OCI-LY3 (cell line): Measurements from ENCODE around the gene IL32.
"Not testable (repeated sequence)": the region's sequence is repeated elsewhere in the genome, so short reads cannot be mapped to it uniquely, and the experiment has no call there.

Source experiments
- H2AFZ ChIP-seq: fragments of 200-600, 300-600 bp; shearing (Covaris generic); 2 replicates; pipeline ENCODE4 v1.6.0; 2014; ENCODE audit warnings: antibody characterized with exemption, low read depth, low read length
- H3K27ac ChIP-seq: fragments of 200-600, 300-600 bp; sonication (generic); 2 replicates; pipeline ENCODE4 v1.5.1; 2014; ENCODE audit warnings: mild to moderate bottlenecking, low read length, moderate library complexity, mixed read lengths
- H3K27me3 ChIP-seq: fragments of 200-600, 300-600 bp; sonication (generic); 2 replicates; pipeline ENCODE4 v1.6.1; 2014; ENCODE audit warnings: low read depth, low read length, mixed read lengths
- H3K36me3 ChIP-seq: fragments of 200-600, 300-600 bp; sonication (generic); replicated peaks from 2 replicates; pipeline ENCODE3; 2014; ENCODE audit warnings: low read depth, low read length, mixed read lengths
- H3K4me1 ChIP-seq: fragments of 300-600, 200-600 bp; sonication (generic); 2 replicates; pipeline ENCODE4 v1.6.1; 2014; ENCODE audit warnings: low read length, mixed read lengths
- H3K4me2 ChIP-seq: fragments of 200-600, 300-600 bp; sonication (generic); 2 replicates; pipeline ENCODE4 v1.6.1; 2014; ENCODE audit warnings: low read length, mixed read lengths
- H3K4me3 ChIP-seq: fragments of 300-600, 200-600 bp; sonication (generic); 2 replicates; pipeline ENCODE4 v1.5.1; 2014; ENCODE audit warnings: antibody characterized with exemption, mild to moderate bottlenecking, low read length, moderate library complexity
- H3K79me2 ChIP-seq: fragments of 300-600, 200-600 bp; shearing (Covaris generic); 2 replicates; pipeline ENCODE4 v1.6.1; 2014; ENCODE audit warnings: mild to moderate bottlenecking, low read length, mixed read lengths
- H3K9ac ChIP-seq: fragments of 300-600, 200-600 bp; shearing (Covaris generic); 2 replicates; pipeline ENCODE4 v1.6.0; 2014; ENCODE audit warnings: mild to moderate bottlenecking, low read length, moderate library complexity
- H3K9me3 ChIP-seq: fragments of 200-600, 300-600 bp; shearing (Covaris generic); 2 replicates; pipeline ENCODE4 v1.6.1; 2014; ENCODE audit warnings: low read length, mixed read lengths; ENCODE audit not compliant: insufficient read depth
- H4K20me1 ChIP-seq: fragments of 200-600, 300-600 bp; sonication (generic); 2 replicates; pipeline ENCODE4 v1.6.1; 2016; ENCODE audit warnings: low read length, mixed read lengths; ENCODE audit not compliant: insufficient read depth
- CTCF ChIP-seq: fragments of 200-600, 300-600 bp; sonication (generic); IDR thresholded peaks from 2 replicates; pipeline ENCODE4 v1.5.1; 2014; ENCODE audit warnings: antibody characterized with exemption, low read length, low read depth
- EZH2phosphoT487 ChIP-seq: fragments of 200-600 bp; shearing (Covaris generic); IDR thresholded peaks from 2 replicates; pipeline ENCODE4 v1.6.1; 2018; ENCODE audit warnings: antibody characterized with exemption, mixed run types, low read depth

IL32 gene

GRCh38 chr16:3051494-3051893 lies 13.9 kb upstream of the IL32 start:
- Histone ChIP-seq H3K36me3 (no peaks in the 10 kb centered on the region), H3K9me3 (no peaks in the 10 kb centered on the region), H3K4me1 (no peaks in the 10 kb centered on the region), H2AFZ (no peak overlapping the region), H3K4me2 (no peak overlapping the region), H3K79me2 (no peaks in the 10 kb centered on the region), H3K9ac (no peak overlapping the region), H3K27ac (no peak overlapping the region), H4K20me1 (0 out of 2 replicates have a peak, but pooled peaks cover 4% of the 10 kb centered on the region), H3K4me3 (no peak overlapping the region), H3K27me3 (no peaks in the 10 kb centered on the region)
- no peak for TF ChIP-seq EZH2phosphoT487
- no peak for TF ChIP-seq CTCF

- not testable (repeated sequence) for H3K79me2 ChIP-seq, H2AFZ ChIP-seq, H4K20me1 ChIP-seq, H3K27me3 ChIP-seq, H3K9ac ChIP-seq, H3K4me3 ChIP-seq, H3K9me3 ChIP-seq, H3K4me2 ChIP-seq, H3K36me3 ChIP-seq, H3K27ac ChIP-seq, H3K4me1 ChIP-seq
Measured at GRCh38 chr16:3052571-3053329, 12.7 kb upstream of the IL32 start.

- H3K27ac ChIP-seq, H4K20me1 ChIP-seq, H2AFZ ChIP-seq, H3K9ac ChIP-seq, H3K27me3 ChIP-seq, H3K79me2 ChIP-seq, H3K36me3 ChIP-seq, H3K9me3 ChIP-seq, H3K4me2 ChIP-seq, H3K4me3 ChIP-seq, H3K4me1 ChIP-seq: not testable (repeated sequence)
Measured at GRCh38 chr16:3053330-3053710, 12.1 kb upstream of the IL32 start.

- Histone ChIP-seq H3K4me1 (peaks cover 6% of the 10 kb centered on the region), H3K36me3 (no peaks in the 10 kb centered on the region), H3K9ac (no peak overlapping the region), H3K79me2 (no peaks in the 10 kb centered on the region), H3K4me3 (no peak overlapping the region), H3K27me3 (peaks cover under 1% of the 10 kb centered on the region; the same call in 1 of the 2 replicates), H3K27ac (no peak overlapping the region), H2AFZ (no peak overlapping the region), H3K4me2 (no peak overlapping the region), H3K9me3 (no peaks in the 10 kb centered on the region), H4K20me1 (0 out of 2 replicates have a peak, but pooled peaks cover 4% of the 10 kb centered on the region)
- TF ChIP-seq EZH2phosphoT487 (no peak), CTCF (no peak)
Measured at GRCh38 chr16:3054965-3055733, 10.3 kb upstream of the IL32 start.

- not testable (repeated sequence) for H3K27ac ChIP-seq, H3K9ac ChIP-seq, H3K4me2 ChIP-seq
Measured at GRCh38 chr16:3055734-3056115, 9.7 kb upstream of the IL32 start.

More at GRCh38 chr16:3055734-3056115, 9.7 kb upstream of the IL32 start:
- not testable (repeated sequence) for H3K4me3 ChIP-seq, H4K20me1 ChIP-seq, H3K9me3 ChIP-seq, H3K27me3 ChIP-seq, H3K36me3 ChIP-seq, H3K79me2 ChIP-seq, H3K4me1 ChIP-seq, H2AFZ ChIP-seq
